GM21360 (cell line): ENCODE data around the gene TMEM79.
"Not testable (repeated sequence)": the region's sequence is repeated elsewhere in the genome, so short reads cannot be mapped to it uniquely, and the experiment has no call there.

Experiments
- ATAC-seq: cut with Tn5 transposase; IDR thresholded peaks from one replicate; pipeline ENCODE4 v1.9.1; 2021; ENCODE audit warnings: mild to moderate bottlenecking, moderate library complexity; ENCODE audit not compliant: unreplicated experiment

TMEM79 gene

GRCh38 chr1:156298852-156299357, 14.8 kb downstream of the TMEM79 start, which contains the start of gene VHLL:
Gene VHLL (minus strand): TSS chr1:156299307. CDS start chr1:156299189, 118 bp downstream.
- ATAC-seq = no peak

GRCh38 chr1:156303241-156303640, 19.1 kb downstream of the TMEM79 start:
- no peak for ATAC-seq

- ATAC-seq = no peak
Observed at GRCh38 chr1:156305215-156305614, 21.1 kb downstream of the TMEM79 start.

- no peak for ATAC-seq
Observed at GRCh38 chr1:156308078-156308477, 24.0 kb downstream of the TMEM79 start.

GRCh38 chr1:156310962-156311361, 26.8 kb downstream of the TMEM79 start:
- no peak for ATAC-seq

GRCh38 chr1:156316909-156317308, 32.8 kb downstream of the TMEM79 start:
- no peak for ATAC-seq

GRCh38 chr1:156319664-156320063, 35.5 kb downstream of the TMEM79 start:
- ATAC-seq = no peak

GRCh38 chr1:156320560-156320959, 36.4 kb downstream of the TMEM79 start:
- ATAC-seq = no peak

- not testable (repeated sequence) for ATAC-seq
Observed at GRCh38 chr1:156323179-156323578, 39.1 kb downstream of the TMEM79 start.

- no peak for ATAC-seq
Observed at GRCh38 chr1:156336242-156336641, 52.1 kb downstream of the TMEM79 start.

- ATAC-seq = no peak
Observed at GRCh38 chr1:156337052-156337887, 53.1 kb downstream of the TMEM79 start.

- no peak for ATAC-seq
Observed at GRCh38 chr1:156337888-156338179, 53.7 kb downstream of the TMEM79 start.

- peak; percentile 91 for ATAC-seq
Observed at GRCh38 chr1:156338180-156338976, 54.3 kb downstream of the TMEM79 start, which contains the start of the genes CCT3 and TSACC. Gene CCT3 (minus strand): TSS chr1:156338292. CDS start chr1:156338184, 108 bp downstream. Gene TSACC (plus strand): TSS chr1:156338526. CDS start chr1:156339758, 1,232 bp downstream.
